Renal cortex interstitium (tissue), 11 donors: ENCODE data around the gene PLXNA2. TPM values are rescaled to one million over a fixed set of nuclear protein-coding genes. Genes with fewer than 3 reads are reported as not detected.

Experiments used
- DNase-seq, 11 donors: peaks; one replicate each; pipeline ENCODE4 v3.0.0-alpha.2; 2013; ENCODE audit warnings: low read depth in 9 of 11, low spot score in 4 of 11; ENCODE audit errors: extremely low read depth in 1 of 11
- polyA plus RNA-seq, 3 donors: library from polyadenylated mRNA; unstranded; fragments of 120-200 nt; gene quantifications; one replicate each; pipeline ENCODE4 v1.2.1, GENCODE V29; 2013; ENCODE audit not compliant: insufficient read length in 3 of 3

The PLXNA2 gene
- polyA plus RNA-seq, 3 donors = 13.7 to 16.6 (median 16.1) TPM

GRCh38 chr1:208098773-208099172 is 145.4 kb downstream of the PLXNA2 start:
- DNase-seq = no peak

GRCh38 chr1:208093754-208094719 is 150.1 kb downstream of the PLXNA2 start:
- peak in 1 of 11 donors; percentile 38 for DNase-seq

DNA sequence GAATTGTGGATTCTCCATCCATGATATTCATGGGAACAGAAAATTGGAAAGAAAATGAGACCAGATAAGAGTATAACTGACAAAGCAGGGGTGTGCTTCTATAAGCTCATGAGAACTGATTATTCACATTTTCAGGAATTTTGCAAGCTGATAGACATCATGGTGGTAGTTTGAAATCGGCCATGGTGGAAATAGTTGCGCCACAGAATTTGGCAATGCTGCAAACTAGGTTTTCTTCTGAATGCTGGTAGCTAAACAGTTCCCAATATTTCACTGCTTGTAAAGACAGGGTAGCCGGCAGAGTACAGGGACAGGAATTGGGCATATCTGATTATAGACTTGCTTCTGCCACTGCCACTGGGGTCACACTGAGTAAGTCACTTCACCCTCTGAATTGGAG is 151.1 kb downstream of the PLXNA2 start:
- DNase-seq = no peak

GRCh38 chr1:208090388-208091301 is 153.5 kb downstream of the PLXNA2 start:
- peak in 1 of 11 donors; percentile 45 for DNase-seq

- no peak for DNase-seq
These were observed 154.3 kb downstream of the PLXNA2 start for GRCh38 chr1:208089761-208090370.

- DNase-seq = no peak
These were observed 155.0 kb downstream of the PLXNA2 start for GRCh38 chr1:208089149-208089548.

GRCh38 chr1:208088319-208088718 is 155.9 kb downstream of the PLXNA2 start:
- DNase-seq = no peak

DNA sequence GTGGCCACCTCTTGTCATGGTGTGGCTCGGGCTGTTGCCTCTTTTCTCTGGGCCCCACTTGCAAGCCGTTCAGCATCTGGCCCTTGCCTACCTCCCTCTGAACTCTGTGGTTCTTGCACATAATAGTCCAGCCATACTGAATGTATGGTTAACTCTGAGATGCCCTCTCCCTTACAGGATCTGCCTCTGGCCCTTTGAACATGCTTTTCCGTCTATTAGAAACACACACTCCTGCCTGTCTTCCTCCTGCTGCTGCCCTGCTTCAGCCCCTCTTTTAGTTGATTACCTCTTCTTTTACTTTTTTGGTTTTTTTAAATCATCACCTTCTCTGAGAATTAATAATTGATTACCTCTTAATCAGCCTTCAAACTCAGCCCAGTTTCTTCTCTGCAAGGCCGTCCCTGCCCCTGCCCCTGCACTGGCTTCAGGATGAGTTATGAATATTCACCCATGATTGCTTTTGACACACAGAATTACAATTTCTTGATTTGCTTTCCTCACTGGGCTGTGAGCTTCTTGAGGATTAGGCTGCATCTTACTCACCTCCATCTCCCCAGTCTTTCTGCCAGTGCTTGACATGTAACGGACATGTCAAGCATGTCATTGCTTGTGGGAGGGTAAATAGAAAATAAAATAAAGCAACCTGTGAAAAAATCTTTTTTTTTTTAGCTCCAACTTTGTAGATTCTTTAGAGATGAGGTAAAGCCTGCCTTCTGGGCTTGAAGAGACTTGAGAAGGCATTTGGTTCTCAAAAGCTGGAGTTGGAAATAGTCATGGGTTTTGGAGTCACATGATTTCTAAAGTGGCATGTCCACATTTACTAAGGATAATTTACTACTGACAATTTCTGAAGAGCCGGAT is 158.3 kb downstream of the PLXNA2 start:
- DNase-seq = no peak

- DNase-seq = no peak
These were observed 159.4 kb downstream of the PLXNA2 start for GRCh38 chr1:208084764-208085163.

DNA sequence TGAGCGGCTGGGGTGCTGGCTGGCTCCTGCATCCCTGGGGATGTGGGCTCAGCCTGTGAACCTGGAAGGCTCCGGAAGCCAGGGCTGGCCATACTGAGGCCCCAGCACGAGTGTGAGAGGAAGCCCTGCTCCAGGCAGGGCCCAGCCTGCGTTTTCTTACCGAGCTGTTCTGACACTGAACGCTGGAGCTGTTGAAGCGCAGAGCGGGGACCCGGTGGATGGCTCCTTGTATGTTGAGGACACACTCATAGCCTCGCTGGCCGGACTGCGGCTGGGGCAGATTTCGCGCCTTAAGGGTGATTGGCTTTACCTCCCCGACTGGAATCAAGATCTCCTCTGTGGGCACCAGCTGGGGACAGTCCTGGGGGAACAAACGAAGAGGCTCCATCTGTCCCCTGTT is 160.0 kb downstream of the PLXNA2 start:
- DNase-seq = no peak

- DNase-seq = no peak
These were observed 160.5 kb downstream of the PLXNA2 start for GRCh38 chr1:208083715-208084085.

- no peak for DNase-seq
These were observed 161.0 kb downstream of the PLXNA2 start for GRCh38 chr1:208083016-208083714.

DNA sequence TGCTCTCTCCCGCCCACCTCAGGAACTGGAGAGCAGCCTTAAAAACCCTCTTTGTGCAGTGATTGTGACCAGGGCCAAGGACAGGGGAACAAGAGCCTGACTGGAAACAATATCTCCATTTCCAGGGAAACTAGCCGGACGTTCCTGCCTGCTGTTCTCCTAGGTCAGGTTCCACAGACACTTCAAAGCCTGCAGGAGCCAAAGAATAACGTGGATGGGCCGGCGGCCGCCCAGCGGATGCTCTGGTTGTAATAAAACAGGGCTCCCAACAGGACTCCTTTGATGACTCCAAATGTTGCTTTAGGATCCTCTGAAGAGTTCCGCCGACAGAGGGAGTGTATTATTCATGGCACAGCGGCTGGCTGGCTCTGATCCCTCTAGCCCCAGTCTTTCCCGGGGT is 162.2 kb downstream of the PLXNA2 start:
- DNase-seq = no peak

GRCh38 chr1:208080396-208081286 is 163.5 kb downstream of the PLXNA2 start:
- DNase-seq = no peak

- no peak for DNase-seq
These were observed 165.0 kb downstream of the PLXNA2 start for GRCh38 chr1:208079161-208079560.

GRCh38 chr1:208078752-208079151 is 165.4 kb downstream of the PLXNA2 start:
- DNase-seq = no peak
